SK-N-SH treated with all-trans-retinoic acid at 6 μM for 48 hours (cell line): ENCODE measurements around the gene SLC22A23.

Experiments
- ARNTL ChIP-seq: fragments of 450-650 bp; formaldehyde crosslinking; IDR thresholded peaks from 2 replicates; pipeline ENCODE4 v1.5.0; 2020; ENCODE audit warnings: low read depth, mild to moderate bottlenecking, moderate library complexity, borderline replicate concordance
- BACH2 ChIP-seq: fragments of 250-450 bp; sonication (Bioruptor Pico); IDR thresholded peaks from 2 replicates; pipeline ENCODE4 v1.9.0; 2021; ENCODE audit warnings: mild to moderate bottlenecking, borderline replicate concordance
- GLIS3 ChIP-seq: fragments of 250-450 bp; sonication (Bioruptor Pico); IDR thresholded peaks from 2 replicates; pipeline ENCODE4 v1.5.0; 2020; ENCODE audit warnings: mild to moderate bottlenecking, moderate library complexity
- PATZ1 ChIP-seq: fragments of 250-450 bp; sonication (Bioruptor Pico); IDR thresholded peaks from 2 replicates; pipeline ENCODE4 v1.8.0; 2020; ENCODE audit warnings: mild to moderate bottlenecking, moderate library complexity, borderline replicate concordance
- PPARA ChIP-seq: fragments of 250-450 bp; sonication (Bioruptor Pico); IDR thresholded peaks from 2 replicates; pipeline ENCODE4 v1.5.0; 2020; ENCODE audit warnings: mild to moderate bottlenecking, borderline replicate concordance
- ZC3H10 ChIP-seq: fragments of 250-450 bp; sonication (Bioruptor Pico); IDR thresholded peaks from 2 replicates; pipeline ENCODE4 v1.5.1; 2021; ENCODE audit warnings: mild to moderate bottlenecking, moderate library complexity
- ZFP30 ChIP-seq: fragments of 450-650 bp; formaldehyde crosslinking; IDR thresholded peaks from 2 replicates; pipeline ENCODE4 v1.5.0; 2022; ENCODE audit warnings: mild to moderate bottlenecking, moderate library complexity
- ZNF565 ChIP-seq: fragments of 450-650 bp; formaldehyde crosslinking; conservative IDR thresholded peaks from 2 replicates; pipeline ENCODE4 v1.5.0; 2020; ENCODE audit warnings: low read depth, mild to moderate bottlenecking, moderate library complexity
- ZNF70 ChIP-seq: fragments of 450-650 bp; formaldehyde crosslinking; IDR thresholded peaks from 2 replicates; pipeline ENCODE4 v1.5.0; 2020; ENCODE audit warnings: mild to moderate bottlenecking, moderate library complexity
- TF ChIP-seq, protein P1 (sequence below): fragments of 250-450 bp; sonication (Bioruptor Pico); IDR thresholded peaks from 2 replicates; pipeline ENCODE4 v1.5.1; 2021; ENCODE audit warnings: mild to moderate bottlenecking, moderate library complexity

DNA sequence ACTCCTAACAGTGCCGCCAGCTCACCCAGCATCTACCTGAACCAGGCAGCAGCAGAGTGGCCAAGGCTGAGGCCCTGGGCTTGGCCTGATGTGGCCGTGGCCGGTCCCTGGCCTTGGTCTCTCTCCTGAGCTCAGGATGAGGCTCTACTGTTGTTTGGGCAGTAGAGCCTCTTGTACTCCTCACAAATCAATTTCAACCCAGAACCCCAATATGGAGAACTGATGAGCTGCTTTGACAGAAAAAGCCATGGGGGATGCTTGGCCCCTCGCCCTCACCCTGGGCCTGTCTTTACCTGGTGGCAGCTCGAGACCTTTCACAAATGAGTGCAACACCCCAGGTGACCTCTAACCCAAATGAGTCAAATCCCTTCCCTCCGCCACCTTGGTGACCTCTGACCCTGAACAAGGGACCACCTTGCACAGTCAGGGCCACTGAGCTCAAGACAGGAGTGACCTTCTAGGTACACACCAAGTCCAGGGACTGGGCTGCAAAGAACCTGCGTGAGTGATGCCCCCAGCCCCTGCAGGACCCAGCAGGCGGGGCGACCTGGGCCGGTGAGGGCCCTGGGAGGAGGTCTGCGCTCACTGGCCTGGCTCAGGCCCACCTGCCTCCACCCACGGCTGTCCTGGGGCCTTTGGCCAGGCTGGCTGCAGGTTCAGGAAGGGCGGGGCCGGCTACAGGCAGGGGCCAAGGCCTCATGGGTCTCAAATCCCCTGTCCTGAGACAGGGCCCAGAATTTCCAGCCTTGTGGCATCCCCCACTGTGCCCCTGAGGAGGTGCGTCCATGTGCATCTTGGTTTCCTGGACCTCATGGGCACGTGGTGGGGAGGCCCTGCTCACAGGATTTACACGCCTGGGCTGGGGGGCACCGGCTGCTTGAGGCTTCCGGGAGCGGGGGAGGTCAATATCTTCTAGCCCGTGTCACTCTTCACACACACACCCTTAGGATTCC is 167.9 kb downstream of the SLC22A23 start:
- TF ChIP-seq ZFP30 (no peak), BACH2 (CRISPR knock-in tag) (no peak), PATZ1 (CRISPR knock-in tag) (no peak), ZC3H10 (no peak), ZNF565 (CRISPR knock-in tag) (no peak), ZNF70 (CRISPR knock-in tag) (no peak), PPARA (no peak), GLIS3 (CRISPR knock-in tag) (no peak), ARNTL (CRISPR knock-in tag) (no peak)
- TF ChIP-seq, protein P1, sequence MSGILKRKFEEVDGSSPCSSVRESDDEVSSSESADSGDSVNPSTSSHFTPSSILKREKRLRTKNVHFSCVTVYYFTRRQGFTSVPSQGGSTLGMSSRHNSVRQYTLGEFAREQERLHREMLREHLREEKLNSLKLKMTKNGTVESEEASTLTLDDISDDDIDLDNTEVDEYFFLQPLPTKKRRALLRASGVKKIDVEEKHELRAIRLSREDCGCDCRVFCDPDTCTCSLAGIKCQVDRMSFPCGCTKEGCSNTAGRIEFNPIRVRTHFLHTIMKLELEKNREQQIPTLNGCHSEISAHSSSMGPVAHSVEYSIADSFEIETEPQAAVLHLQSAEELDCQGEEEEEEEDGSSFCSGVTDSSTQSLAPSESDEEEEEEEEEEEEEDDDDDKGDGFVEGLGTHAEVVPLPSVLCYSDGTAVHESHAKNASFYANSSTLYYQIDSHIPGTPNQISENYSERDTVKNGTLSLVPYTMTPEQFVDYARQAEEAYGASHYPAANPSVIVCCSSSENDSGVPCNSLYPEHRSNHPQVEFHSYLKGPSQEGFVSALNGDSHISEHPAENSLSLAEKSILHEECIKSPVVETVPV (CRISPR knock-in tag) = no peak
